Muscle of arm (tissue), 12 donors: Measurements from ENCODE around the gene ATP2C1. TPM values are rescaled to one million over a fixed set of nuclear protein-coding genes. Genes with fewer than 3 reads are reported as not detected.

Experiments
- DNase-seq: peaks from one replicate; pipeline ENCODE4 v3.0.0-alpha.2; 2013
- polyA plus RNA-seq, 12 donors: library from polyadenylated mRNA; unstranded; fragments of 120-200 nt; gene quantifications; one replicate each; pipeline ENCODE4 v1.2.1, GENCODE V29; 2013; ENCODE audit not compliant: insufficient read length in 12 of 12

ATP2C1 gene
- polyA plus RNA-seq, 12 donors: 44.5 to 92.9 (median 82.9) TPM; not detected in 1

DNA sequence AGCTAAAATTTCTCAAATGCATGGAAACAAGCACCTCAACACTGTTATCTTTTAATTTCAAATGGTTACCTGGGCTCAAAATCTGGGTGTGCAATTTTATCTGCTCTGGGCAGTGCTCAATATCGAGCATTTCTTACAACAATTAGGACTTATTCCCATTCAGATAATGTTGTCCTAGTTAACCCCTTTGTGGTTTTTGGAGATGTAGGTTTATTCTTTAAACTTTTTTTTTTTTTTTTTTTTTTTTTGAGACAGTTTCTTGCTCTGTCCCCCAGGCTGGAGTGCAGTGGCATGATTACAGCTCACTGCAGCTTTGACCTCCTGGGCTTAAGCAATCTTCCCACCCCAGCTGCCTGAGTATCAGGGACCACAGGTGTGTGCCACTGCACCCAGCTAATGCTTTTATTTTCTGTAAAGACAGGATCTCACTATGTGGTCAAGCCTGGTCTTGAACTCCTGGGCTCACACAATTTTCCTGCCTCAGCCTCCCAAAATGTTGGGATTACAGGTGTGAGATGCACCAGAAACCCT lies 4.4 kb upstream of the ATP2C1 start:
- no peak for DNase-seq

GRCh38 chr3:130892759-130893375 lies 1.0 kb upstream of the ATP2C1 start:
- peak; percentile 89 for DNase-seq

GRCh38 chr3:130894130-130894985 lies 474 bp downstream of the ATP2C1 start:
- DNase-seq: no peak

DNA sequence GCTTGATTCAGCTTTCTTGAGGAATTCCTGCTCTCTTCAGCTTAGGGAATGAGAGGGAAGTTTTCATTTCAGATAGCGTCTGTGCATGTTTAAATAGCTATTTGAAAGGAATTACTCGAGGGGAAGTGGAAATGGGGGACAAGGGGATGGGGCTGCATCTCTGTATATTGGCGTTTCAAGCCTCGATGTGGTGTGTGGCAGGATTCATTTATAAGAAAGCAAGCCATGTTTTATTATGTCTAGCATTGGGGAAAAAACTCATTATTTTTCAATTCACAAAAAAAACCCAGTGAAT lies 1.0 kb downstream of the ATP2C1 start:
- DNase-seq: peak; percentile 25

DNA sequence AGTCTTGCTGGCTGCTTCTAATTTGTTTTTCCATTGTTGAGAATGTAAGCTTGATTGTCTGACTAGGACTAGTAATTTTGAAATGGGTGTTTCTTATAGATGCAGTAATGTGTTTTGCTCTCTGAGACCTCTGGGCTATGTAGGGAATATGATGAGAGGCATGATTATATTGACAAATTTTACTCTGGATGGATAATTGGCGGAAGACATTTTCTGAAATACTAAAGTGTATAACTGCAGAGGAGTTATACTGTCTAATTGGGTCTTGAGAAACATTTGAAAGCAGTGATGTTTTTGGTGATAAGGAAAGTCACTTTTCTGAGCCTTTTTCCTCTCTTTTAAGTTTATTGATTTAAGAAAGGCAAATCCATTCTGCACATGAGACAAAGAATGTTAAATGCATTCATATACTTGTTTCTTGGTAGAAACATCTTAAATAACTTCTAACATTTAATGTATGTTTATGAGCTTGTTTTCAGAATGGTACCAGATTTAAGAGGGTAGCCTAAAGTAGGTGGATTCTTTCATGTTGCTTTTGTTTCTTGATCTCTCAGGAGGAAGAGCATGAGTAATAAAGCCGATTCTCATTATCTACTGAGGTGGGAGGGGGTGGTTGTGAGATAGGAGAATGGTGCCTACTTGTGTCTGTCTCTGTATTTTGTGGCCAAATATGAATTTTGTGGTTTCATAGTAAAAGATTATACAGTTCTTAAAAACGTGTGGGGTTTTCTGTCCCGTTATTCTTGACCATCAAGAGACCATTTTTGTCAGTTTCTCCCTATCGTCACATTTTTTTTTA lies 2.0 kb downstream of the ATP2C1 start:
- DNase-seq: no peak

DNA sequence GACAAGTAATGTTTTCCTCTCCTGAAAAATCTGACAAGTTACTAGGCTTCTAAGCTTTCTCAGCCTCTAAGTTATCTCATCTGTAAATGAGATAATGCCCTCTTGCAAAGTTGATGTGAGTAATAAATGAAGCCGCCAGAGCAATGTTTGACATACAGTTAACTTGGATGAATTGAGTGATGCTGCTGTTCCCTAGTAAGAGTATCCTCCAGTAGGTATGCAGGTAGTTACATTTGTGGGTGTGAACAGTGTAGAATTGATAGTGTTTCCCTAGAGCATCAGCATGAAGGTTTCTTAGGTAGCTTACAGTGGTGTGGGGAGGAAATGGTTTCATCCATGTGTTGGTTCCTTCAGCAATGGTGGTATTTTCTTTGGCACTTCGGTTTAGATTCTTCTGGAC lies 3.4 kb downstream of the ATP2C1 start:
- no peak for DNase-seq

DNA sequence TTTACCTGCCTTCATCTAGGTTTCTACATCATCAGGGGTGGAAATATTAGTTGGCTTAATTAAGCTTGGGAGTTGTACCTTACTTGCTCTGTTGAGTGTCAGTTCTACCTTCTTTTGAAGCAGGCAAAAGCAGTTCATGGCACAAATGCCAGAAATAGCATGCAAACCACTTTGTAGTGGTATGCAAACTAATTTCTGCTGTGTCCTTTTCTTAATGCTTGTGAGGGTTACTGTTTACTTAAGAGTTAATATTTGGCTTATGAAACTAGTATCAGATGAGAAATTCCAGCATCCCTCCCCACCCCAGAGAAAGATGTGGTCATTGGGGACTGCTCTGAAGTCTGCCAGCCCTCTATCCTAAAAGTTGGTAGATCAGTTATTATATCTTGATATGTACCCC lies 7.1 kb downstream of the ATP2C1 start:
- no peak for DNase-seq

DNA sequence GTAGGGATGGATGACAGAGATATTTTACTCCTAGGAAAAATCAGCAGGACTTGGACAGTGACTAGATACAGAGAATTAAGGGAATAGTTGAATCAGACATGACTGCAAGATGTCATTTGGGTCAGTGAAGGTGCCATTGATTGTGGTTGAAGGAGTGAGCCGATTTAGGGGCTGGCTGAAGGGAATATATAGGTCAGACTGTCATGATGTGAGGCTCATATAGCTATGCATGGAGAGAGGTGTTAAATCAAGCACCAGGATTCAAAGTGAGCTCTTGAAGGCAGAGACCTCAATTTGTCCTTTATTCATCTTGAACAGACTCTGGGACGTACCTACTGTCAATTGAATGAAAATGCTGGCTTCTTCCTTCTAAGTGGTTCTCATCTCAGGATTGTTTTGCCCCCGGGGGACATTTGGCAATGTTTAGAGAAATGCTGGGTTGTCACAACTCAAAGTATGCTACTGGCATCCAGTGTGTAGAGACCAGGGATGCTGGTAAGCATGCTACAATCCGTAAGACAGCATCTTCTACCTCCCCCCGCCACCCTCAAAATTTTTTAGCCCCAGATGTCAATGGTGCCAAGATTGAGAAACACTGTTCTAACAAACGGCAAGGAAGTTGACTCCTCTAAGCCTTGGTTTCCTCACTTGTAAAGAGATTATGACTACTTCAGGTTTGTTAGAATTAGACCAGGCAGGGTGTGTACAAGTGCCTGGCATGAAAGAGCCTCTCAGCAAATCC lies 7.8 kb downstream of the ATP2C1 start:
- no peak for DNase-seq

DNA sequence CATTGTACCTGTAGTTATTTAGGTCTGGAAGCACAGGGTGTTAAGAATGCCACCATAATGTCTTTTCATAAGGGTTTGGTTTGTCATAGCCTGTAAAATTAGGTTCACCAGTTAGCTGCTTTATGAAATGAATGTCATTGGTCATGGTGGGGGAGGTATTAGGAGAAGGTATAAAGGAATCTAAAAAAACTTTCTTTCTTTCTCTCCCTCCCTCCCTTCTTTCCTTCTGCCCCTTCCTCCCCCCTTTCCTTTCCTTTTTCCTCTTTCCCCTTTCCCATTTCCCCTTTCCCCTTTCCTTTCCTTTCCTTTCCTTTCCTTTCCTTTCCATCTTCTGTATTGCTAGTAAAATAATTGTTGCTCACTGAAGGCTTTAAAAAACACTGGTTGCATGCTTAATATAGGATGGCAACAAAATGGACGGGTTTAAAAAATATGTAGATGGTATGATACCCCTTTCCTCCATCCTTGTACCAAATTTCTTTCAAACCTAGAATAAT lies 9.6 kb downstream of the ATP2C1 start:
- DNase-seq: no peak

DNA sequence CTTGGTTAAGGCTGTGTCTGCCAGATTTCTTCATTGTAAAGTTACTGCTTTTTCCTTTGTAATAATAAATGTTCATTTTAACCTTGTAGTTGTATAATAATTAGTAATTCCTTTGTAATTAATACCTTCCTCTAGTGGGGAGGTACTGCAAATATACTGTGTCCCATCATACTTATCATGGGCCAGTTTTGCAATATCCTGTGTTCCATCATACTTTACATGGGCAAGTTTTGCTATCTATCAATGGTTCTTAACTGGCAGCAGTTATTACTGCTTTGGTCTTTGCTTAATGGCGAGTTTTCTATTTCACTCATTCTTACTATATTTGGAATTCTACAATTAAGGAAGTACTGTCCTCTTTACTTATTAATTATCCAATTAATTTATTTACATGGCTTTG lies 10.6 kb downstream of the ATP2C1 start:
- DNase-seq: no peak

DNA sequence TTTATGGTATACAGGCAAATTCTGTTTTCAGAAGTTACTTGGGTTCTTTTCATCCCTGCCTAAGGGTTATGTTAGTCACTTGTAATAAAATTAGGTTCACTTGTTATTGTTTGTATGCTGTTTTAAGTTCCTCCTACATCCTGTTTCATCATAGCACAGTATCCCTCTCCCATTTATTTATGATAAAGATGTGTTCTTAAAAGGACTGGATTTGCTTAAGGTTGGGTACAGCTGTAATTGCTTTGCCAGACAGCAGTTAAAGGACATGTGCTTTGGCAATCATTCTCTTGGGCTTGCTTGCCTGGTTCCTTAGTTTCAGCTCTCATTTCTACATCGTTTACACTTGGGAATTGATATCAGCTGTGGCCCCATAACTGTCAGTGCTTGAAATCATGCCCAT lies 11.7 kb downstream of the ATP2C1 start:
- no peak for DNase-seq

GRCh38 chr3:130906374-130906995 lies 12.6 kb downstream of the ATP2C1 start:
- DNase-seq: no peak

DNA sequence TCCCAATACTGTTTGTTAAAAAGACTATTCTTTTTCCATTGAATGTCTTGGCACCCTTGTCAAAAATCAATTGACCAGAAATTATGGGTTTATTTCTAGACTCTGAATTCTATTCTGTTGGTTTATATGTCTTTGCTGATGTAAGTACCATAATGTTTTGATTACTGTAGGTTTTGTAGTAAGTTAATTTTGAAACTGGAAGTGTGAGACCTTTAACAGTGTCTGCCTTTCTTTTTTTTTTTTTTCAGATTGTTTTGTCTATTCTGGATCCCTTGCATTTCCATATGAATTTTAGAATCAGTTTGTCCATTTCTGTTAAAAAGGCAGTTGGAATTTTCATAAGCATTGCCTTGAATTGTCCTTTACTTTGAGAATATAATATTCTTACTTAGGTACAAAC lies 13.6 kb downstream of the ATP2C1 start:
- no peak for DNase-seq

- DNase-seq: no peak
Observed at GRCh38 chr3:130907966-130908365, 14.1 kb downstream of the ATP2C1 start.

- no peak for DNase-seq
Observed at GRCh38 chr3:130915567-130916292, 21.8 kb downstream of the ATP2C1 start.

DNA sequence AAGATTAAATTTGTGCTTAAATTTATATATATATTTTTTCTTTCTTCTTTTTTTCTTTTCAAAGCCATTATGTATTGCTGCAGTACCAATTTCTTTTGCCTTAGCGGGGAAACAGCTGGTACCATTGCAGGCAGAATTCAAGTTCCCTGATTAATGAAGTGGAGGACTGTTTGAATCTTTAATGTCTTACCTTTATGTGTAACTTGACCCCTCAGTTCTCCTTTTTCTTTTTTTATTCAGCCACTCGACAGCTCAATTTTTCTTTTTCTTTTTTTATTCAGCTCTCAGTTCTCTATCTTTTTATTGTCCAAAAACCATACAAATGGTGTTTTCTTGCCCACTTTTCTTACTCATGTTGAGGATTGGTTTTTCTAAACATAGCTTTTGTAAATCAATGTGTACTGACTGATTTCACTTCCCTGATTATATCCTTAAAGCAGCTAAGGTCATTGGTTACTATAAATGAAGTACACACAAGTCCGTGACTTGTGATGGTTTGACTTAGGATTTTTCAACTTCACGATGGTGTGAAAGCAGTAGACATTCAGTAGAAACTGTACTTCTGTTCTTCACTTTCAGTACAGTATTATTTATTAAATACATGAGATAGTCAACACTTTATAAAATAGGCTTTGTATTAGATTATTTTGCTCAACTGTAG lies 22.8 kb downstream of the ATP2C1 start:
- no peak for DNase-seq

DNA sequence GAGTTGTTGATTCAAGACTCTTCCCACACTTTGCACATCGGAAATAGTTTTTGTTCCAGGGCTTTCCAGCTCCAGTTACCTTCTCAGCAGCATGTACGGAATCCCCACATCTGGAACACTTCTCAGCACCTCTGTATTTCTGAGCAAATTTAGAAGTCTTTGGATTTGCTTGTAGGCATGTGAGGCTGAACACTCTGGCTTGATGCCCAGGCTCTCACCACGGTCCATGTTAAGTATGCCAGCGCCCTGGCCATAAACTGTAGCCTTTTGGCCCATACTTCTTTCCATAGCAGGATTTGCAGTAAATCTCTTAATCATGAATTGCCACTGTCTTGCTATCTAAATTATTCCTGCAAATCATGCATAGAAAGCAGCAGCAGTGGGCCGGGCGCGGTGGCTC lies 24.4 kb downstream of the ATP2C1 start:
- no peak for DNase-seq

DNA sequence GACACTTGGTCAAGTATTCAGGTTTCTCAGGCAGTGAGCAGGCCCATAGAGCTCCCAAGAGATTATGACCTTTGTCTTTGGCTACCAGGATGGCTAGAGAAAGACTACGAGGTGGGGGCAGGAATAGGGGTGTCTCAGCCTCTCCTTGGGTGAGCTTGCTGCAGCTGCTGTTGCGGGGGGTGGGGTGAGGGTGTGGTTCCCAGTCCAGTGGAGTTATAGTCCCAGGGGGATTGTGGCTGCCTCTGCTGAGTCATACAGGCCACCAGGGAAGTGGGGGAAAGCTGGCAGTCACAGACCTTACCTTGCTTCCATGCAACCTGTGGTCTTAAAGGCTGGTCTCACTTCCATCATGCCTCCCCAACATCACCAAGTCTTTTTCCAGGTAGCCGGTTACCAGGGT lies 31.7 kb downstream of the ATP2C1 start:
- no peak for DNase-seq

- DNase-seq: no peak
Observed at GRCh38 chr3:130926504-130926903, 32.6 kb downstream of the ATP2C1 start.

DNA sequence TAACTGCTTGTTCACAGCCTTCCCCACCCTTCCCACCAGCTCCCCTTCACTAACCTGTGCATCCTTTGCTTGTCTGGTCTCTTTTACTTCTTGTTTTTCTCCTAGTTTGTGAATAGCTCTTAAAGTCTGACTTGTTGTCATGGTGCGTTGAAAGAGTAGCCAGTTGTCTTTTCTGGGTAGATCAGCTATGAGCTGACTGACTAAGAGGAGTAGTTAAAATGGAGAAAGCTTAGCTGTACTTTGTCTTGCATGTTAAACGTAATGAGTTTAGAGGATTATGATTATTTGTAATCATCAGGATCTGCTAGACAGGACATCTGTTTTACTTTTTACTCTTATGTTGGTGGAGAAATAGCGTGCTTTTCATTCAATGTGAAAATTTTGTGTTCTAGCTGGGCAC lies 35.9 kb downstream of the ATP2C1 start:
- DNase-seq: no peak
